ENCODE measurements around the gene MDGA2. TPM values are rescaled to one million over a fixed set of nuclear protein-coding genes. Genes with fewer than 3 reads are reported as not detected.

Gene MDGA2
- total and polyA plus RNA-seq, 2 of the 8 experiments (the other 6 are each of a cell fraction or from before 2014, with no cell fraction given): 0.11 to 0.69 TPM

GRCh38 chr14:47167402-47167801 is 508.0 kb downstream of the MDGA2 start:
- H2BK20ac ChIP-seq (ENCODE audit: low read length): no peak overlapping the region
- 96% methylated on average over 1 of the region's 1 CpG; no CpG with 5 or more reads in 1 of the 2 experiments for WGBS, 2 experiments (ENCODE audit: extremely low coverage in 1 of 2, insufficient coverage in 1 of 2, insufficient read length in 1 of 2, insufficient replicate concordance in 2 of 2, low coverage in 1 of 2, low lambda C conversion rate in 2 of 2, missing lambda C conversion rate in 1 of 2)
- no peak for DNase-seq (ENCODE audit: low read depth in 1 of 2, low spot score in 2 of 2)
- ChIA-PET POLR2A (ENCODE audit: partially characterized antibody) (no interaction called here), CTCF (ENCODE audit: partially characterized antibody) (no interaction called here)
- H3K79me1 ChIP-seq (ENCODE audit: low read depth, low read length): no peaks in the 10 kb centered on the region
- no peaks in the 10 kb centered on the region for H3K4me1 ChIP-seq (replicated peaks in 1 of 4; ENCODE audit: control insufficient read depth in 3 of 4, insufficient read depth in 4 of 4, low read length in 3 of 4)
- no peak overlapping the region for H3K4me3 ChIP-seq (ENCODE audit: extremely low read depth in 1 of 4, insufficient read depth in 2 of 4, low read depth in 3 of 4, low read length in 4 of 4)
- no peak overlapping the region for H3K9ac ChIP-seq (replicated peaks in 1 of 4; ENCODE audit: extremely low read depth in 1 of 4, low read depth in 3 of 4, low read length in 3 of 4)
- H3K27ac ChIP-seq (ENCODE audit: low read depth, low read length): no peak overlapping the region
- no peak overlapping the region for H4K8ac ChIP-seq (ENCODE audit: extremely low read depth, insufficient read depth, low read length)
- H3K9me3 ChIP-seq (ENCODE audit: insufficient read depth in 2 of 2, low read depth in 1 of 2, low read length in 1 of 2): peaks cover 11 to 12% of the 10 kb centered on the region in 2 experiments
- H3K23ac ChIP-seq (ENCODE audit: insufficient read length): no peak overlapping the region
- H2AFZ ChIP-seq (ENCODE audit: low read length): no peak overlapping the region
- H4K20me1 ChIP-seq (replicated peaks in 1 of 2; ENCODE audit: control insufficient read depth in 1 of 2, insufficient read depth in 2 of 2, low read length in 2 of 2): no peaks in the 10 kb centered on the region
- no peak overlapping the region for H3K56ac ChIP-seq (replicated peaks; ENCODE audit: insufficient read length, low read depth, low read length)
- no peak overlapping the region for H2BK5ac ChIP-seq (ENCODE audit: low read depth, low read length)
- H2AK5ac ChIP-seq (ENCODE audit: low read depth, low read length): no peak overlapping the region
- no peak overlapping the region for H3K14ac ChIP-seq (ENCODE audit: insufficient read length)
- no peak overlapping the region for H2BK12ac ChIP-seq (ENCODE audit: low read depth, low read length)
- H3K4ac ChIP-seq (replicated peaks; ENCODE audit: insufficient read length, low read depth, low read length): no peak overlapping the region
- H4K5ac ChIP-seq (ENCODE audit: insufficient read length, low read depth, low read length): no peak overlapping the region
- no peak overlapping the region for H3K4me2 ChIP-seq (ENCODE audit: insufficient read depth in 1 of 2, low read depth in 2 of 2, low read length in 2 of 2)
- H2BK120ac ChIP-seq (replicated peaks; ENCODE audit: low read depth, low read length): no peak overlapping the region
- H2BK15ac ChIP-seq (ENCODE audit: low read length): no peak overlapping the region
- no peak overlapping the region for H4K91ac ChIP-seq (replicated peaks; ENCODE audit: insufficient read length, low read length)
- no peaks in the 10 kb centered on the region for H3K36me3 ChIP-seq (ENCODE audit: control insufficient read depth in 2 of 4, insufficient read depth in 4 of 4, low read length in 3 of 4)
- H3K23me2 ChIP-seq (ENCODE audit: low read depth, low read length): no peaks in the 10 kb centered on the region
- no peak overlapping the region for H3K18ac ChIP-seq (ENCODE audit: extremely low read depth, low read length)
- H3K27me3 ChIP-seq (replicated peaks in 1 of 4; ENCODE audit: control insufficient read depth in 3 of 4, extremely low read depth in 1 of 4, insufficient read depth in 3 of 4, low read length in 3 of 4): no peaks in the 10 kb centered on the region
- no peaks in the 10 kb centered on the region for H3K79me2 ChIP-seq (ENCODE audit: control insufficient read depth in 1 of 2, insufficient read depth in 2 of 2, low read length in 2 of 2)
- FAIRE-seq: no peak
- TF ChIP-seq HDAC2 (IDR thresholded peaks at IDR 0.05; ENCODE audit: borderline replicate concordance in 1 of 2, low read depth in 2 of 2, low read length in 2 of 2): no peak
- TF ChIP-seq NRF1 (IDR thresholded peaks at IDR 0.05; ENCODE audit: low read depth, low read length): no peak
- TF ChIP-seq CHD2 (IDR thresholded peaks at IDR 0.05; ENCODE audit: low read length): no peak
- TF ChIP-seq POU5F1 (IDR thresholded peaks at IDR 0.05; ENCODE audit: low read depth, low read length): no peak
- TF ChIP-seq SP2 (IDR thresholded peaks at IDR 0.05; ENCODE audit: low read length): no peak
- no peak for TF ChIP-seq SAP30 (IDR thresholded peaks at IDR 0.05; ENCODE audit: insufficient read depth, insufficient replicate concordance, low read length)
- TF ChIP-seq JUN (IDR thresholded peaks at IDR 0.05; ENCODE audit: low read depth, low read length): no peak
- TF ChIP-seq ASH2L (IDR thresholded peaks at IDR 0.05; ENCODE audit: low read length): no peak
- no peak for TF ChIP-seq CTBP2 (IDR thresholded peaks at IDR 0.05; ENCODE audit: borderline replicate concordance, insufficient read depth, insufficient read length, low read length)
- no peak for TF ChIP-seq SUZ12 (IDR thresholded peaks at IDR 0.05; ENCODE audit: low read length)
- TF ChIP-seq RNF2 (IDR thresholded peaks at IDR 0.05; ENCODE audit: borderline replicate concordance, low read depth, low read length, missing control alignments, poor library complexity, severe bottlenecking): no peak
- no peak for TF ChIP-seq FOSL1 (IDR thresholded peaks at IDR 0.05; ENCODE audit: insufficient read depth, low read depth, low read length)
- no peak for TF ChIP-seq MAX (IDR thresholded peaks at IDR 0.05)
- no peak for TF ChIP-seq EZH2 (IDR thresholded peaks at IDR 0.05; ENCODE audit: low read depth, low read length, severe bottlenecking)

All from H1 (cell line).